ENCODE measurements around the gene SLX9.

Gene SLX9

DNA sequence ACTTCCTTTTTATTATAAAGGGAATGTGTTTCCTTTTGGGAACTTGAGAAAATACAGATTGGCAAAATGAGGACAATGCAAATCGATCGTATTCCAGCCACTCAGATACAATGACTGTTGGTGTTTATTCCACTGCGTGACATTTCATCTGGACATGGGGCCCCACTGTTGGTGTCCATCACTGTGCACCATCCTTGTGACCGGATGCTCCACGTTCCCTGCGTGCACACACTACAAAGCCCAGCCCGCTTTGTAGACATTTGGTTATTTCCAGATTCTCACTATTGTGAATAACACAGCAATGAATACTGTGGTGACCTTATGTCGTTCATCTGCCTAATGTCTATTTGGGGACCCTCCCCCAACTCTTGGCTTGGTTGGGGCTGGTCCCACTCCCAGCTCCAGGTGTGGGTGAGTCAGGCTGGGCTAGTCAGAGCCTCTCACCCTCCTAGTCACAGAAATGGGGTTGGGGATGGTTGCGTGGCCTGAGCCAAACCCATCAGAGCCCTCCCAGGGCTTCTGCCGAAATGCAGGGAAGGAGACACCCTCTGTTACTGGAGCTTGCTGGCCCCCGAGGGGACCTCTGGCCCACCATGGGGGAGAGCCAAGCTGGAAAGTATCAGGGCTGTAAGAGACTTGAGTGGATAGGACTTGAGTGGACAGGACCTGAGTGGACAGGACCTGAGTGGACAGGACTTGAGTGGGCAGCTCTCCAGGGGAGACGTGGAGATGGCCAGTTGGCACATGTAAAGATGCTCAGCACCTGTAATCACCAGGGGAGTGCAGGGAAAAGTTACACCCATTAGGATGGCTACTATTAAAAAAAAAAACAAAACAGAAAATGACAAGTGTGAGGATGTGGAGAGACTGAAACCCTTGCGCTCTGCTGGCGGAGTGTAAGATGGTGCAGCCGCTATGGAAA is 77.5 kb downstream of the SLX9 start:
- DNase-seq (ENCODE audit: low read depth), result no peak
- no peak overlapping the region for H3K4me3 ChIP-seq (ENCODE audit: low read depth, low read length)
- TF ChIP-seq CTCF (IDR thresholded peaks at IDR 0.05; ENCODE audit: control insufficient read depth, extremely low read depth, insufficient read depth), result no peak

DNA sequence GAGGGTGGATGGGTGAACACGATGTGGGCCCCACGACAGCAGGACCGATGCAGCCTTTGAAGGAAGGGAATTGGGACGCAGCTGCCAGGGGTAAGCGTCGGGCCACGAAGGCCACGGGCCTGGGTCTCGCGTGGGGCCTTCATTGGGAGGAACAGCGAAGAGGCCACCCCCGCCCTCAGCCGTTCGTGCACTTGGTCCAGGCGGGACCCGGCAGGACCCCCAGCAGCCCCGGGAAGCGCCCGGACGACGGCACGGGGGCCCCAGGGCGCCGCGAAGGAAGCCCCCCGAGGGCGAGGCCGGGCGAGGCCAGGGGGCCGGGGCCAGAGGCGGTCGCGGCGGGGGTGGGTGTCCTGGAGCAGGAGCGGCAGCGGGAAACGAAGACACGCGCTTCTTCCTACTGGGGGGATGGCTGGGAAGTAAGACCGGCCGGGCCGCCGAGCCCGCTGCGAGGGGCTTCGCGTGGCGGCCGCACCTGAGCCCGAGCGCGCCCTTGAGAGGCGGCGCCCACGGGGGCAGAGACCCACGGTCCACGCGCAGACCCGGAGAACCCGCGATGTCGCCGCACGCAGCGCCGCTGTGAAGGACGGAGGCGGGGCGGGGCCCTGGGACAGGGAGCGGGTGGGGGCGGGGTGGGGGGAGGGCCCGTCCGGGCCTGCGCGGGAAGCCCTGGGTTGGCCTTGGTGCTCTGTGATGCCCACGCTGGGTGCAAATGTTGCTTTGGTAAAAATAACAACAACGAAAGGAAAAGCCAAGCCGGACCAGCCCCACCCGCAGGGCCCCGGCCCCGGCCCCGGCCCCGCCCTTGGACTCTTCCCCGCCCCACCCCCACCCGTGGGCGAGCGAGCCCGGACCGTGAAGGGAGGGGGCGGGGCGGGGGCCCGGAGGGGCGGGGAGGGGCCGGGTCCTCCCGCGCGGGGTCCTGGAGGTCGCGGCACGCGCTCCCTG is 78.6 kb downstream of the SLX9 start:
- no peak for DNase-seq (ENCODE audit: low read depth)
- no peak for TF ChIP-seq CTCF (IDR thresholded peaks at IDR 0.05; ENCODE audit: control insufficient read depth, extremely low read depth, insufficient read depth)
- no peak overlapping the region for H3K4me3 ChIP-seq (ENCODE audit: low read depth, low read length)

- TF ChIP-seq CTCF (IDR thresholded peaks at IDR 0.05; ENCODE audit: control insufficient read depth, extremely low read depth, insufficient read depth), result no peak
- no peak overlapping the region for H3K4me3 ChIP-seq (ENCODE audit: low read depth, low read length)
- no peak for DNase-seq (ENCODE audit: low read depth)
These were observed 79.5 kb downstream of the SLX9 start for GRCh38 chr21:45019076-45019886.

DNA sequence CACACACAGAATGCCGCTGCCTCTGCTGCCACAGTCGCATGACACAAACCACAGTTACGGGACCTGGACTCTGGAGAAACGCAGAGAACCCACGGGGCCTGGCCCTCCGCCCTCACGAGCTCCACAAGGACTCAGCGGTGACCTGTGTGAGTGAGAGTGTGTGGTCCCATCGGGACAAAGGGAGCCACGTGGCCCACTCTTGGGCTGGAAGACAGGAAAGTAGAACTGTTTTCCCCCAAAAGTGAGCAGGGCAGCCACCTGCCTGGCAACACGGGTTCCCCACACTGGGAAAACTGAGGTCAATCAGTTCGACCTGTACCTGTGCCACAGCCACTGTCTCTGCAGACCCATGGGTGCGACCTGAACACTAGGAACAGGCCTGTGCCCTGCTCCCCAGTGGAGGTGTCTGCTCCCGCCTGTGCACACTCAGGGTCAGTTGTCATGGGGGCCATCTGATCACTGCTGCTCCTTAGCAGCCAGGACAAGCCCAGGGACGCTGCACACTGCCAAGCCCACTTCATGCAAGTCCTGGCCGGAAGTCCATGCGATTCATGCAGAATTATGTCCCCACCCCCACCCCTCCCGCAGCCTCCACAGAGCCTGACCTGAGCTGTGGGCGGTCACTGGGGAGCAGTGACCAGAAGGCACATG is 80.2 kb downstream of the SLX9 start:
- DNase-seq (ENCODE audit: low read depth), result no peak
- no peak overlapping the region for H3K4me3 ChIP-seq (ENCODE audit: low read depth, low read length)
- TF ChIP-seq CTCF (IDR thresholded peaks at IDR 0.05; ENCODE audit: control insufficient read depth, extremely low read depth, insufficient read depth), result no peak

DNA sequence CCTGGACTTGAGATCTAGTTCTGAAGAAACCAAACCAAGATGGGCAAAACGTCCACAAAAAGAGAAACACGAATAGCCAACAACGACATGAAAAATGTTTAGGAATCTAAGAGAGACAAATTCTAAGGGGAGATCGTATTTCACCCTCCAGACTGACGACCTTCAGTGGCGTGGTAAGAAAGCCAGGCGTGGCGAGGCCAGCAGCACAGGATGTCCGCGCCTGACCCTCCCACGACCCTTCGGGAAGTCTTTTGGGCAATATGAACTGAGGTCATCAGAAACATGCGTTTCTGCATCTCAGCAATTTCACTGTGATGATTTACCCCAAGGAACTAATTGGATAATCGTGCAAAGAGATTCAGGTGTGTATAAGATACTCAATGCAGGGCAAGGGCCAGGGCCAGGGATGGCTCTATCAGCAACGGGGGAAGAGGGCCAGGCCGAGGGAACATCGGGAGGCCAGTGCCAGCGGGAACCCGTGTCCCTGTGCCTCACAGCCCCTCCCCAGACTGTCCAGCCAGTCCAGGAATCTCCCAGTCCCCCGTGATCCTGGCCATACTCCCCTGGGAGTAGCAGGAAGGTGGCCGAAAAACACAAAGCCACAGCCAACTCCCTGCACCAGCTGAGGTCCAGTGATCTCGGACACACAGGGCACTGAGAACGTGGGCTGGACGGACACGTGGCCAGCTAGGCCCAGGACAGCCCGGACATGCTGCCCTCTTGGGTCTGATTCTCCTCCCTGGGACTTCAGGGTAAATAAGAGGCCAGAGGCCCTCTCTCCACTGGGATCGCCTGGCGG is 81.0 kb downstream of the SLX9 start:
- H3K4me3 ChIP-seq (ENCODE audit: low read depth, low read length), result no peak overlapping the region
- DNase-seq (ENCODE audit: low read depth), result no peak
- TF ChIP-seq CTCF (IDR thresholded peaks at IDR 0.05; ENCODE audit: control insufficient read depth, extremely low read depth, insufficient read depth), result no peak

Measured in LNCaP clone FGC (cell line).